ENCODE data around the gene MSRB1.
"Not testable (repeated sequence)": the region's sequence is repeated elsewhere in the genome, so short reads cannot be mapped to it uniquely, and the experiment has no call there.

The MSRB1 gene

DNA sequence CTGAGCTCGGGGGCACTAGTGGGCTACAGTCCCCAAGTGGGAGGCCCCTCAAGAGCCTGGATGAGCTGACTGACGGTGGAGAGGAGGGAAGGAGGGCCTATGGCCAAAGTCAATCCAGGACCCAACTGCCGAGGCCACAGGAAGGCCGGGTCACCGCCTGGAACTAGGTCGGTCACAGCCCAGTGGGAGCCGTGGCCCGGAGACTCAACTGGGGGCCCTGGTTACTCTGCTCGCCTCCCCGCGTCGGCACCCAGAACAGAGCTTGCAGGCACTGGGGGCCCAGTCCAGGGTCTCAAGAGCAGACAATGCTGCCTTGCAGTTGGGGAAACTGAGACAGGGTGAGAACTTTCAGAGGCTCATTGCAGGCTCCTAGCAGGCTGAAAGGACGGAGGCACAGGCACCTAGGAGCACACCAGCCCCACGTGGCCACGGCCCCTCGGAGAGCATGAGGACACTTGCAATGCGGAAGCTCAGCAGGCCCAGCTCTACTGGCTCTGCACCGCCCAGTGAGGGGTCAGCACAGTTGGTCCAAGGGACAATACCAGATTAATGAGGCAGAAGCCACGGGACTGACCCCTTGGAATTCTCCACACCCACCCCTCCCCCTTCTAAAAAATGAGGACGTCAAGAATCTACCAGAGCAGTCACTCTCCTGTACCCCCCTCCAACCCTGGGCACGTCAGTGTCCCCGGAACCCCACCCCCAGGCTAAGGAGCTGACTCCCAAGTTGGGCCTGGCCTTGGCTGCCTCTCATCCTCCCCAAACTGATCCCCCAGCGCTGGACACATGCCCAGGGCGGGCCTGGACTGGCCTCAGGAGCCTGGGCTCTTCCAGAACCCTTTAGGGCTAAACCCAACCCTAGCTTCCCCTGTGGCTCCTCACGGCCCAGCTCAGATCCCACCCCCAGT is 27.0 kb downstream of the MSRB1 start:
- no peak for DNase-seq (ENCODE audit: low read depth in 2 of 2)

DNA sequence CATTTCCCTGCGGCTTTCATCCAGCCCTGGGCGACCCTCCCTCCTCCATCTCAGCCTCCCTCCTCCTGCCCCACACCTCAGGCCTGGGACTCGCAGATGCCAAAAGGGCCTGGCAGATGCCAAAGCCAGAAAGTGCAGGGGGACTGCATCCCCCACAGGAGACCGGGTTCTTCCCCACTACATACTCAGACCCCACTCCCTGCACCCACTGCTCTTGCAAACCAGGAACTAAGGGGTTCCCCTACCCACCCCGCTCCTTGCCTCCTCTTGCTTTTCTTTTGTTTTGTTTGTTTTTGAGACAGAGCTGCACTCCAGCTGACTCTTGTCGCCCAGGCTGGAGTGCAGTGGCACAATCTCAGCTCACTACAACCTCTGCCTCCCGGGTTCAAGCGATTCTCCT is 28.0 kb downstream of the MSRB1 start:
- DNase-seq (ENCODE audit: low read depth in 2 of 2), result no peak

- no peak for DNase-seq (ENCODE audit: low read depth in 2 of 2)
Measured at GRCh38 chr16:1914084-1914608, 28.9 kb downstream of the MSRB1 start.

DNA sequence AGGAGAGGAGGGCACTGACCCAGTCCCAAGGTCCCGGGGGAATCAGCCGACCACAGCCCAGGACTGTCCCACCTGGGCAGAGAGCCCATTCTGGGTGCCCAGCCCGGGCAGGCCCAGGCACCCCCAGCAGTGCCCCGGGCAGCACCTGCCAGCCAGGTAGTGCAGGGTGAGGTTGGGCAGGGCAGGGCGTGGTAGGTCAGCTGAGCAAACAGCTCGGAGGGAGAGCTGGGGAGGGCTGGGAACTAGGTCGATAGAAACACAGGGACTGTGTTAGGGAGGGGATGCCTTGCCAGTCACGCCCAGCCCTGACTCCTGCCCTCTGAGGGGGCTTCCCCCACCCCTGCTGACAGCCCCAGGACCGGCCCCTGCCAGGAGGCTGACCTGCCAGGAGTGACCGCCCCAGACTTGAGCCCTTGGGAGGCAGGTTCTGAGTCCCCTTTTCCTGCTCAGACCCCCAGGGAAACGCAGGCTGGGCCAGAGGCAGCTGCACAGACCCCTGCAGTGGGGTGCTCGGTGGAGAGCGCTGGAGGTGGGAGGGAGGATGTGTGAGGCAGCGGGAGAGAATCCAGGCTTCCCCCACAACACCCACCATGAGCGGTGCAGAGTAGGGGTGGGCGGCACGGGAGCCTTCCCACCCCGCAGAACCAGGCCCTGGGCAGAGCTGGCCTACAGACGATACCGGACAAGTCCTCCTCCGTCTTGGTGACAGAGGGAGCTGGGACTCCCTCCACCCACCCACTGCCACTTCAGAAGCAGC is 29.5 kb downstream of the MSRB1 start:
- no peak for DNase-seq (ENCODE audit: low read depth in 2 of 2)

DNA sequence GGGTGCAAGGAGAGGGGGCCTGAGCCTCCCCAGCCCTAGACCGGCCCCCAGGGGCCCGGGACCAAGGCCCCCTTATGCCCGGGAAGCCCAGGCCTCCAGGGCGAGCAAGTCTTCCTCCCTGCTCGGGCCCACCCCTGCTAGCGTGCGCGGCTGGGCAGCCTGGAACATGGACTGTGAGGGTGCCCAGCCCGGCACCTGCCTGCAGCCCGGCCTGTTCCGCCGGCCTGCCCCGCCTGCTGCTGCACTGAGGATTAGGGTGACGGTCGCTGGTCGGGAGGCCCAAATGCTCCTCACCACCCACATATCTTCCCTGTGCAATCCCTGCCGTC is 30.8 kb downstream of the MSRB1 start:
- DNase-seq (ENCODE audit: low read depth in 2 of 2), result no peak

- no peak for DNase-seq (ENCODE audit: low read depth in 2 of 2)
Measured at GRCh38 chr16:1911467-1912214, 31.4 kb downstream of the MSRB1 start.

- DNase-seq (ENCODE audit: low read depth in 2 of 2), result no peak
Measured at GRCh38 chr16:1909561-1910231, 33.3 kb downstream of the MSRB1 start.

- no peak for DNase-seq (ENCODE audit: low read depth in 2 of 2)
Measured at GRCh38 chr16:1908983-1909382, 34.0 kb downstream of the MSRB1 start.

DNA sequence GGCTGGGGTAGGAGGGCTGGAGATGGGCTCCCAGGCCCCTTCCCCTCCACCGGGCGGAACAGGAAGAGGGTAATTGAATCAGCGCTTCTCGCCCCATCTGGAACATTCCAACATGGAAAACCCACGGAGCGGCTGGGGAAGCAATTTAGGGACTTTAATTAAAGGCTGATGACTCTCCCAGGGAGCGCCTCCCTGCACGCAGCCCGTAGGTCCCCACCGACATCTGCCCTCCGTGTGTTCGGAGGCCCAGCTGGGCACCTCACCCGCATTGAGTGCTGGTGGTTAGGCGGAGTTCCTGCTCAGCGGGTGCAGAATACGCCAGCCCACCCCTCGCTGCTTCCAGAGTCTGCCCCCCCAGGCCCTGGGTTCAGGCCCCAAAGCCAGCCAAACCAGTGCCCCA is 34.8 kb downstream of the MSRB1 start:
- DNase-seq (ENCODE audit: low read depth in 2 of 2), result no peak

GRCh38 chr16:1907226-1907860 is 35.7 kb downstream of the MSRB1 start:
- no peak for DNase-seq (ENCODE audit: low read depth in 2 of 2)

GRCh38 chr16:1906846-1907165 is 36.2 kb downstream of the MSRB1 start:
- no peak for DNase-seq (ENCODE audit: low read depth in 2 of 2)

GRCh38 chr16:1906055-1906845 is 36.7 kb downstream of the MSRB1 start:
- DNase-seq (ENCODE audit: low read depth in 2 of 2), result no peak

- no peak for DNase-seq (ENCODE audit: low read depth in 2 of 2)
Measured at GRCh38 chr16:1903845-1904840, 38.9 kb downstream of the MSRB1 start.

DNA sequence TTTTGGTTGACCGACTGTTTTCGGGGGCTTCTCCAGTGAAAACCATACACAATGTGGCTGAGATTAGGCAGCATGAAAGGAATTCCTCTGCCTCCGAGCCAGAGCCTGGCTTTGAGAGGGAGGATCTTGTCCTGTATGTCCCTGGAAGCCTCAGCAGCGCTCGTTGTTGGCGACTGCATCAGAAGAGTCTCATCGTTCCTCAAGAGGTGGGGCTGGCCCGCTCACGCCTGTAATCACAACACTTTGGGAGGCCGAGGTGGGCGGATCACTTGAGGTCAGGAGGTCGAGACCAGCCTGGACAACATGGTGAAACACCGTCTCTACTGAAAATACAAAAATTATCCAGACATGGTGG is 39.8 kb downstream of the MSRB1 start:
- no peak for DNase-seq (ENCODE audit: low read depth in 2 of 2)

DNA sequence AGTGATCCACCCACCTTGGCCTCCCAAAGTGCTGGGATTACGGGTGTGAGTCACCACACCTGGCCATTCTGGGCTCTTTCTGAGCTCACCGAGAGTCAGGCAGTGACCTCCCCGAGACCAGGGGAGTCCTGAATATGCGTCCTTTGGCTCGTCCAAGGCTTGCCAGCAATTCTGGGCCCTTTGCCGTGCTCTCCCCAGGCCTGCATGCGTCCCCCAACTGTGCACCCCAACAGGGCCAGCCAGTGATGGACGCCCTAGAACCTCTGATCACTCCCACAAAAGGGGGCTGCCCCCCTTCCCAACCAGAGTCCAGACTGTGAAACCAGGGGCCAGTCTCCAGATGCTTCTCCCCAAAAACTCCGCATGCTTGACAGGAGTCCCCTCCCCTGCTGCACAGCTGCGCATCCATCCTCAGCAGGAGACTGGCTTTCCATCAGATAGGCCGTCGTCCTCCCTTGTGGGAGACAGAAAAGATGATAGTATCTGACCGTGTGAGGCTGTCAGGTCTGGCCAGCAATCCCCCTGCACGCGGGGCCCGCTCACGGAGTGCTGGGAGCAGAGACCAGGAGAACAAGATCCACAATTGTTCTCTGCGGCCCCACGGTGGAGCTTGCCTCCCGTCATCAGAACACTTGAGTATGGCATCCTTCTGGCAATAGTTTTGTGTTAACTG is 40.3 kb downstream of the MSRB1 start:
- DNase-seq (ENCODE audit: low read depth in 2 of 2), result no peak

- no peak for DNase-seq (ENCODE audit: low read depth in 2 of 2)
Measured at GRCh38 chr16:1900452-1900774, 42.6 kb downstream of the MSRB1 start.

GRCh38 chr16:1899641-1900451 is 43.2 kb downstream of the MSRB1 start:
- no peak for DNase-seq (ENCODE audit: low read depth in 2 of 2)

GRCh38 chr16:1897692-1898091 is 45.3 kb downstream of the MSRB1 start:
- not testable (repeated sequence) for DNase-seq (ENCODE audit: low read depth in 2 of 2)

Measured in stimulated activated CD4-positive, alpha-beta T cell treated with anti-CD3 and anti-CD28 coated beads, Interleukin-15, amount 100 ng/mL, for 48 hours (primary cell).